HL-60 (cell line): Measurements from ENCODE around the gene PACSIN3.

Source experiments
- DNase-seq, 2 experiments: peaks; one replicate each; pipeline ENCODE4 v3.0.0-alpha.2; 2010 to 2020; ENCODE audit warnings: low read depth in 1 of 2, low spot score in 1 of 2
- H3K27ac ChIP-seq: fragments of 250-450 bp; sonication (Bioruptor Pico); replicated peaks from 2 replicates; pipeline ENCODE4 v1.5.1; 2020; ENCODE audit warnings: mild to moderate bottlenecking, moderate library complexity
- H3K27me3 ChIP-seq: fragments of 250-450 bp; sonication (Bioruptor Pico); 2 replicates; pipeline ENCODE4 v1.5.1; 2021; ENCODE audit warnings: mild to moderate bottlenecking, moderate library complexity; ENCODE audit not compliant: insufficient read depth, poor library complexity, severe bottlenecking
- H3K4me3 ChIP-seq: replicated peaks from 2 replicates; pipeline ENCODE4 v1.5.1; 2011; ENCODE audit warnings: mild to moderate bottlenecking, control low read depth, low read length; ENCODE audit not compliant: insufficient read depth
- GABPA ChIP-seq: IDR thresholded peaks from 2 replicates; pipeline ENCODE4 v1.6.1; 2012; ENCODE audit warnings: low read depth
- POLR2AphosphoS5 ChIP-seq: IDR thresholded peaks from 2 replicates; pipeline ENCODE4 v1.6.1; 2012; ENCODE audit warnings: low read depth
- SPI1 ChIP-seq: IDR thresholded peaks from 2 replicates; pipeline ENCODE4 v1.6.1; 2012; ENCODE audit warnings: low read depth, mild to moderate bottlenecking, borderline replicate concordance
- TF ChIP-seq, protein P1 (sequence below): IDR thresholded peaks from one replicate; pipeline ENCODE4 v1.5.1; 2011; ENCODE audit warnings: low read length, control low read depth, inconsistent platforms; ENCODE audit not compliant: insufficient read depth
- TF ChIP-seq, protein P2 (sequence below): IDR thresholded peaks from 2 replicates; pipeline ENCODE4 v1.6.1; 2012; ENCODE audit warnings: low read depth; ENCODE audit not compliant: insufficient replicate concordance

Gene PACSIN3

DNA sequence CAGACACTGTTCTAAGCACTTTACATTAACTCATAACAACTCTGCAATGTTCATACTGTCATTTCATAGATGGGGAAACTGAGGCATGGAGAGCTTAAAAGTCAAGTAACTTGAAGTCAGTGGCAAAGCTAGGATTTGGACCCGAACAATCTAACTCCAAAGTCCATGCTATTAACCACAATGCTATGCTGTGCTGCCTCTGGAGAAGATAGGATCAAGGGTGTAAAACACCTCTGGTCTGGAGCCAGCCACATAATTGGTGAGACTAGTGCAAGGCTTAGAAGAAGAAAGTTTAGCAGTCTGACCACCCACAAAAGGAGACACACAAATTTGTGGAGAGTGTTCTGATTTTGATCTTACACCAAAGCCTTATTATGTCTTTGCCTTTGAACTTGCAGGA is 53.3 kb downstream of the PACSIN3 start:
- TF ChIP-seq, protein P1, sequence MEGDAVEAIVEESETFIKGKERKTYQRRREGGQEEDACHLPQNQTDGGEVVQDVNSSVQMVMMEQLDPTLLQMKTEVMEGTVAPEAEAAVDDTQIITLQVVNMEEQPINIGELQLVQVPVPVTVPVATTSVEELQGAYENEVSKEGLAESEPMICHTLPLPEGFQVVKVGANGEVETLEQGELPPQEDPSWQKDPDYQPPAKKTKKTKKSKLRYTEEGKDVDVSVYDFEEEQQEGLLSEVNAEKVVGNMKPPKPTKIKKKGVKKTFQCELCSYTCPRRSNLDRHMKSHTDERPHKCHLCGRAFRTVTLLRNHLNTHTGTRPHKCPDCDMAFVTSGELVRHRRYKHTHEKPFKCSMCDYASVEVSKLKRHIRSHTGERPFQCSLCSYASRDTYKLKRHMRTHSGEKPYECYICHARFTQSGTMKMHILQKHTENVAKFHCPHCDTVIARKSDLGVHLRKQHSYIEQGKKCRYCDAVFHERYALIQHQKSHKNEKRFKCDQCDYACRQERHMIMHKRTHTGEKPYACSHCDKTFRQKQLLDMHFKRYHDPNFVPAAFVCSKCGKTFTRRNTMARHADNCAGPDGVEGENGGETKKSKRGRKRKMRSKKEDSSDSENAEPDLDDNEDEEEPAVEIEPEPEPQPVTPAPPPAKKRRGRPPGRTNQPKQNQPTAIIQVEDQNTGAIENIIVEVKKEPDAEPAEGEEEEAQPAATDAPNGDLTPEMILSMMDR: no peak
- TF ChIP-seq, protein P2, sequence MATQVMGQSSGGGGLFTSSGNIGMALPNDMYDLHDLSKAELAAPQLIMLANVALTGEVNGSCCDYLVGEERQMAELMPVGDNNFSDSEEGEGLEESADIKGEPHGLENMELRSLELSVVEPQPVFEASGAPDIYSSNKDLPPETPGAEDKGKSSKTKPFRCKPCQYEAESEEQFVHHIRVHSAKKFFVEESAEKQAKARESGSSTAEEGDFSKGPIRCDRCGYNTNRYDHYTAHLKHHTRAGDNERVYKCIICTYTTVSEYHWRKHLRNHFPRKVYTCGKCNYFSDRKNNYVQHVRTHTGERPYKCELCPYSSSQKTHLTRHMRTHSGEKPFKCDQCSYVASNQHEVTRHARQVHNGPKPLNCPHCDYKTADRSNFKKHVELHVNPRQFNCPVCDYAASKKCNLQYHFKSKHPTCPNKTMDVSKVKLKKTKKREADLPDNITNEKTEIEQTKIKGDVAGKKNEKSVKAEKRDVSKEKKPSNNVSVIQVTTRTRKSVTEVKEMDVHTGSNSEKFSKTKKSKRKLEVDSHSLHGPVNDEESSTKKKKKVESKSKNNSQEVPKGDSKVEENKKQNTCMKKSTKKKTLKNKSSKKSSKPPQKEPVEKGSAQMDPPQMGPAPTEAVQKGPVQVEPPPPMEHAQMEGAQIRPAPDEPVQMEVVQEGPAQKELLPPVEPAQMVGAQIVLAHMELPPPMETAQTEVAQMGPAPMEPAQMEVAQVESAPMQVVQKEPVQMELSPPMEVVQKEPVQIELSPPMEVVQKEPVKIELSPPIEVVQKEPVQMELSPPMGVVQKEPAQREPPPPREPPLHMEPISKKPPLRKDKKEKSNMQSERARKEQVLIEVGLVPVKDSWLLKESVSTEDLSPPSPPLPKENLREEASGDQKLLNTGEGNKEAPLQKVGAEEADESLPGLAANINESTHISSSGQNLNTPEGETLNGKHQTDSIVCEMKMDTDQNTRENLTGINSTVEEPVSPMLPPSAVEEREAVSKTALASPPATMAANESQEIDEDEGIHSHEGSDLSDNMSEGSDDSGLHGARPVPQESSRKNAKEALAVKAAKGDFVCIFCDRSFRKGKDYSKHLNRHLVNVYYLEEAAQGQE: no peak
- TF ChIP-seq POLR2AphosphoS5: no peak
- no peak for TF ChIP-seq SPI1
- no peak for TF ChIP-seq GABPA

DNA sequence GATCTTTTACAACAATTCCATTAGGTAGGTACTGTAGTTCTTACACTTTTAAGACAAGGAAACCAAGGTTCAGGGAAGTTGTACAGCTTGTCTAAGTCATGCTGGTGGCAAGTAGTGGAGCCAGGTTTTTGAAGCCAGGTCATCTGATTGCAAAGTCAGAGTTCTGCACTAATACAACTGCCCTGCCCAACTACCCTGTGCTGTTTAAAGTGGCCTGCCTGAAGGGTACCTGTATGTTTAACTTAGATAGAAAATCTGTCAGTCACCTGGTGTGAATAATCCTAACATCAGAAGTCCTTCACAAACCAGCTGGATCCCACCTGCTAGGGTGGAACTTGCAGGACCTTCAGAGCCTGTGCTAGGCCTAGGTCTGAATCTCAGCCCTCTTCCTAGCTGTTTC is 53.7 kb downstream of the PACSIN3 start:
- no peak overlapping the region for H3K4me3 ChIP-seq
- TF ChIP-seq, protein P1: no peak
- TF ChIP-seq, protein P2: no peak
- TF ChIP-seq GABPA (no peak), SPI1 (no peak), POLR2AphosphoS5 (no peak)
- H3K27me3 ChIP-seq: no peaks in the 10 kb centered on the region
- no peak overlapping the region for H3K27ac ChIP-seq
- DNase-seq: no peak

More for the DNA sequence above, 53.3 kb downstream of the PACSIN3 start:
- no peak for DNase-seq
- no peak overlapping the region for H3K4me3 ChIP-seq
- H3K27ac ChIP-seq: no peak overlapping the region
- H3K27me3 ChIP-seq: no peaks in the 10 kb centered on the region

DNA sequence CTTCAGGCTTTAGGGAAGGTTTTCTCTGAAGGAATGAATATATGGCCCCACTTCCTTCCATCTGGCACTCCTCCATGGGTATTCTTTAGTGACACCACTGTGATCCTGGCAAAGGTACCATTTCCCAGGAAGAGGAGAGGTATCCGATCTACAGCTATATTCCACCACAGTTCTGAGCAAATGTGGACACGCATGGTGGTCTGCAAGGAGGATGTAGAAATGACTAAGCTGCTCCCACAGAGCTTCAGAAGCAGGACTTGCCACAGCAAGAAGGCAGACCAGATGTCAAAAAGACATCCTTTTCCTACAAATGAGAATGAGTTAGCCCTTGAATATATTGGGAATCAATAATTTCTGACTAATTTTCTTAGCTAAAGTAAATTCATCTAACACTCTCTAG is 55.1 kb downstream of the PACSIN3 start:
- H3K27me3 ChIP-seq: no peaks in the 10 kb centered on the region
- no peak overlapping the region for H3K27ac ChIP-seq
- DNase-seq: no peak
- H3K4me3 ChIP-seq: no peak overlapping the region
- TF ChIP-seq POLR2AphosphoS5: no peak
- TF ChIP-seq, protein P2: no peak
- no peak for TF ChIP-seq SPI1
- no peak for TF ChIP-seq GABPA
- TF ChIP-seq, protein P1: no peak
